ENCODE measurements around the gene ADCK2.

GRCh38 chr7:140704205-140704604, 31.5 kb downstream of the ADCK2 start:
- TF ChIP-seq CTCF (conservative IDR thresholded peaks at IDR 0.05), result no peak
- TF ChIP-seq ZFX (IDR thresholded peaks at IDR 0.05), result no peak

All from C4-2B (cell line).